Measurements from ENCODE around the gene AGAP9.
"Not testable (repeated sequence)": the region's sequence is repeated elsewhere in the genome, so short reads cannot be mapped to it uniquely, and the experiment has no call there.

Gene AGAP9

DNA sequence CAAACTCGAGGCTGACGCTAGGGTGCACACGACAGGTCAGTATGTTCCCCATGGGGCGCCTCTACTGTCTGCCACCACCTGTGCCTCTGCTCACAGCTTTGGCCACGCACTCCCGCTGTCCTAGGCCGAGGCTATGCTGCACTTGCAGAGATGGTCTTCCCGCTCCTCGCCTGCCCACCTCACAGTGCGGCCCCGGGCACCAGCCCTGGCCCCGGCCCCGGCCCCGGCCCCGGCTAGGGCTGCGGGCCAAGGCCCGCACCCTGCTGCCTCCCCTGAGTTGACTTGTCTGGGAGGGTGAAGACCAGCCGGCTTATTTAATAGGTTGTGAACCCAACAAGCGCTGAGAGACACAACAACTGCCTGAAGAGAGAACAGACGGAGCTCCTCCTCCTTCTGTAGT lies at the start of gene AGAP9:
TSS of gene AGAP9 (minus strand) at position 164 of the 400 bp plus-strand sequence. CDS start at position 52, 112 bp downstream.
- not testable (repeated sequence) for DNase-seq

DNA sequence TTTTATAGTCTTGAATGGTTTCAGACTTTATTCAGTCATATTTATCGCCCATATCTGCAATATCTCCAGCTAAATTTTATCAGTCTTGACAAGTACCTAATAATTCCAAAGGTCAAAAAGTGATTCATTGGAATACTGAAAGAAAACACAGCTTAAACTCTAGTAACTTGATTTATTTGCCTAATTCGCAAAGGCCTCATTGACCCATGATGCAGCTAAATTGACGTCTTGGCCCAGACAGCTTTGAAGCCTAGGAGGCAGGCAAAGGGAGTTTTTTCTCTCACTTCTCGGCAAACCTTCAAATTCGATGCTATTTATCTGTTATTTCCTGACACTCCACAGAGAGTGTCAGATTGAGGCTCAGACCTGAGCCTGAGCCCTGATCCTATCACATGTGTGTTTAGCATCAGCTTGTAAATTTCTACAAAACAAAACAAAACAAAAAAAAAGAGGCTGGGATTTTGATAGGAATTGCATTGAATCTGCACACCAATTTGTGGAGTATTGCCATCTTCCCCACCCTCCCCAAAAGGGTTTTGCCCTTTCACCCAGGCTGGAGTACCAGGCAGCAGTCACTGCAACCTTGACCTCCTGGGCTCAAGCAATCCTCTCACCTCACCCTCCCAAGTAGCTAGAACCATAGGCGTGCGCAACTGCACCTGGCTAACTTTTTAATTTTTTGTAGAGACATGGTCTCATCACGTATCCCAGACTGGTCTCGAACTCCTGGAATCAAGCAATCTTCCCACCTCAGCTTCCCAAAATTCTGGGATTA lies 47.9 kb upstream of the AGAP9 start:
- not testable (repeated sequence) for DNase-seq

DNA sequence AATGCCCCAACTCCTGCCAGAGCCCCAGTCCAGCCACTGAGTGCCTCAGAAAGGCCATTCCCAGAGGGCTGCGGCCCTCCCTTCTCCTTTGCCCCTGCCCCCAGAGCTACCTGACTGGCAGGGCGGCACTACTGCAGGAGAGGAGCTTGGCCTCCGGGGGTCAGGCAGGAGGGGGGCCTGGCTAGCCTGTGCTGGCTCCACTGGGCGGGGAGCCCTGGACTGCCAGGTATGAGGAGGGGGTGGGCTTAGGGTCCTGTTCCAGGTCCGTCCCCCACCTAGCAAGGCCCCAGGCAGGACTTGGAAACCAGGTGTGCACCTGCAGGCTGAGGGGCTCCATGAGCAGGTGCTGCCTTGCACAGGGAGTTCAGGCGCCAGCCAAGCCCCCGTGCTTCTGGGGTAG lies 43.3 kb upstream of the AGAP9 start:
- not testable (repeated sequence) for DNase-seq

DNA sequence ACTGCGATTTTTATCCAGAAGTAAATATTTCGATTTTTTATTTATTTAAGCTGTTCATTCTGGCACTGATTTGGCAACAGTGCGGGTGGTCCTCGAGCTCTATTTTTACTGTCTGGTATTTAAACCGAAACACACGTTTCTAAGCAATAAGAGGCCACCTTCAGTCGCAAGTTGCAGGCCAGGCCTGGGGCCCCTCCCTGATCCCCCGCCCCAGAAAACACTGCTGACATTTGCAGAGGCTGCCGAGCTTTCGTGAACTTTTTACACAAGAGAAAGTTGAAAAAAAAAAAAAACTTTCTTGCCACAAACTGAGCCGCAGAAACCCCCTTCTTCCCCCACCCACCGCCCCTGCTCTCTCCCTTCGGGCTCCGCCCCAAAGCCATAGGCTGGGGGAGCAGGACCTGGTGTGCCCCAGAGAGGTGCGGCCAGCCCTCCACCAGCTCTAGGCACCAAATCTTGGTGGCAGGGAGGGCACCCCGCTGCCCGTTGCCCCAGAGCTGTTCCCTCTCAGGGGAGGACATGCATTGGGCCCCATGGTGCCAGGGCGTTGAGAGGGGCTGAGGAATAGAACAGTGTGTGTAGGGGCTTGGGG lies 42.8 kb upstream of the AGAP9 start:
- not testable (repeated sequence) for DNase-seq

DNA sequence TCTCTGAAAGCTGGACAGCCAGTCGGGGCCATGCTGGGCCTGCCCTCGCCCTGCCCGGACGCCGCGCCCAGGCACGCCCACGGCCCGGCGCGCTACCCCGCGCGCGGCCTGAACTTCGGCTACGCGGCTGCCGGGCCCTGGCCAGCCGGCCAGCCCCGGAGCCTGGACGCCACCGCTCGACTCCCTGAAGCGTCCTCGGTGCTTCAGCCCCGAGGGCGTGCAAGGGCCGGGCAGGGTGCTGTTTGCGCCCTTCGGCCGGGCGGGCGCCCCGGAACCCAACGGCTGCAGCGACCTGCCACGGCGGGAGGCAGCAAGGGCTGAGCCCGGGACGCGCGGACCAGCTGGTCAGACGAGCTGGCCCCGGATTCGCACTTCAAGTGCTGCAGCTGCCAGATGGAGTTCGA lies 42.1 kb upstream of the AGAP9 start:
- DNase-seq = not testable (repeated sequence)

DNA sequence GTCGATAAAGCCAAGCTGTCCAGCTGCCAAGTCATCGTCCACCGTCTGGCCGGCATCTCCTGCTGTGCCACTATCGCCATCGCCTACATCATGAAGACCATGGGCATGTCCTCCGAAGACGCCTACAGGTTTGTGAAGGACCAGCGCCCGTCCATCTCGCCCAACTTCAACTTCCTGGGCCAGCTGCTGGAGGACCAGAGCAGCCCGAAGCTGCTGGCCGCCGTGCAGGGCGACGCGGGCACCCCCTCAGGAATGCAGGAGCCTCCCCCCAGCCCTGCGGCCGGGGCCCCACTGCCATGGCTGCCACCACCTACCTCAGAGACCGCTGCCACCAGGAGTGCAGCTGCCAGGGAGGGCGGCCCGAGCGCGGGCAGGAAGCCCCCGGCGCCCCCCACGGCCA lies 41.5 kb upstream of the AGAP9 start:
- not testable (repeated sequence) for DNase-seq

DNA sequence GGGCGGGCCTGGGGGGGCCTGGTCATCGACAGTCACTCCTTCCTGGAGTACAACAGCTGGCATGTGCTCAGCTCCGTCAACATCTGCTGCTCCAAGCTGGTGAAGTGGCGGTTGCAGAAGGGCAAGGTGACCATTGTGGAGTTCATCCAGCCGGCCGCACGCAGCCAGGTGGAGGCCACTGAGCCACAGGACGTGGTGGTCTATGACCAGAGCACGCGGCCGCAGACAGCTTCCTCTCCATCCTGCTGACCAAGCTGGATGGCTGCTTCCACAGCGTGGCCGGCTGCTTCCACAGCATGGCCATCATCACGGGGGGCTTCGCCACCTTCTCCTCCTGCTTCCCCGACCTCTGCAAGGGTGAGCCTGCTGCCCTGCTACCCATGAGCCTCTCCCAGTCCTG lies 40.9 kb upstream of the AGAP9 start:
- DNase-seq = not testable (repeated sequence)

DNA sequence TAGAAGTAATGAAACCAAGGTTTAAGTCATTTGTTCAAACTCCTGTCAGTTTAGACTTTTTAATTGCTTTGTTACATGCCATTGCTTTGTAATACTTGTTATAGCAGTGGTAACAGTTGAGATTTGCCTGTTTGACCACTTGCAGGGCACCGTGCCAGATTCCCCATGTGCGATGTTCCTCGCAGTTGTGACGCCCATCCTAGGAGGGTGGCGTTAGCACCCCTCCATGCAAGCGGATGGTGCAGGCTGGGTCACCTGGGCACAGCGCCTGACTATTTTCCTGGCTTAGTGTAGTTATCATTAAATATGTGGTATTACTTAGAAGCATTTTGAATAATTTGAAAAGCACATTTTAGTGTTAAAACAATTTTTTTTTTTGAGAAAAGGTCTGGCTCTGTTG lies 37.0 kb upstream of the AGAP9 start:
- not testable (repeated sequence) for DNase-seq

DNA sequence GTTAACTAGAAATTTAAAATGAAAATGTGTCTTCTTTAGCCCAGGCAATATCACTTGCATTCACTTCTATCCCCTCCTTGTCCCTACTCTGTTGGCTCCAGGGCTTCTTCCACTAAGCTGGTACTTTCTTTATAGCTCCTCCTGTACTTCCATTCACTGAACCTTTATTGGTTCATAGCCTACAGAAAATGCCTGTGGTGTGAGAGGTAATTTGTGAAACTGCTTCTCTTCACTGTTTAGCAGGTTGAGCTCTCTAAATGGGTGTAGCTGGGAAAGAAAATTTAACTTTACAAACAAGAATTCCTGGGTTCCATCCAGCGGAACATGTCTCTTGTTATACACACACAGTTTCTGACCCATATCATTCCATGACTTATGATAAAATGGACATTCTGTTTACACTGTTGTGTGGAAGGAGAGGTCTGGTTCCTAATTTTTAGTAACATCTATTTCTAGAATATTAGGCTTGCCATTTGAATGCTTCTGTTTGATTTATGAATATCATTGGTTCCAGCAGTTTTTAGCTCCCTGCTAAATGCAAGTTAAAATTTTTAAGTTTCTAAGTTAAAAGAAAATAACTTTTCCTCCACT lies 36.4 kb upstream of the AGAP9 start:
- DNase-seq = not testable (repeated sequence)

DNA sequence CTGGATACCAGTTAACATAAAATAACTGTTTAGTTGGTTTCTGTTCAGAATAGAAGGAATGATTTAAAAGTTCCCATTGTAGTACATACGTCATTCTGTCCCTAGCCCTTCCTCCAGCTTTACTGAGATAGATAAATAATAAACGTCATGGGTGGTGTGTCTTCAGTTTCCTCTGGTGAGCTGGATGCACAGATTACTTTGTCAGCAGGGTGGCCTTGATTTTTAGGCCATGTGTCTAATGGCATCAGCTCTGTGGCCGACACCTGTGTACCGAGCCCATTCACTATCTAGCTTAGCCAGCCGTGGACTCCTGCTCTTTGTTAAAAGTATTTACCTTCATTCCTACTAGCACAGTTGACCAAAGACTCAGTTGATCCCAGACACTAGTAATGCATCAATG lies 34.7 kb upstream of the AGAP9 start:
- DNase-seq = not testable (repeated sequence)

DNA sequence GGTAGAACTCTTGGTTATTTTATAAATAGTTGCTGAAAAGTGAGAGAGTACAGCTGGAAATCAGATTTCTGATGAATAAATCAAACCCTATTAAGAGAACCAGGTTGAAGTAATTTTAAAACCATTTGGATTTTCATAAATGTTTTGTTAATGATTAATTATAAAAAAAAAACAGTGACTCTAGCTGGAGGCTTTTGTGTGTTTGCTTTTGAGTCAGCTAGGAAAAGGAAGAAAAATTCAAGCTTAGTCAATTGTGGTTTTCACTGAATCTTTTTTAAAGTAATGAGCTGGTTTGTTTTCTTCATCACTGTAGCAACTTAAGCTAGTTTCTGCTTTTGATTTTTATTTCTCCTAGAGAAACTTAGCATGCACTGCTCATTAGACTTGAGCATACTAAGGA lies 34.2 kb upstream of the AGAP9 start:
- not testable (repeated sequence) for DNase-seq

DNA sequence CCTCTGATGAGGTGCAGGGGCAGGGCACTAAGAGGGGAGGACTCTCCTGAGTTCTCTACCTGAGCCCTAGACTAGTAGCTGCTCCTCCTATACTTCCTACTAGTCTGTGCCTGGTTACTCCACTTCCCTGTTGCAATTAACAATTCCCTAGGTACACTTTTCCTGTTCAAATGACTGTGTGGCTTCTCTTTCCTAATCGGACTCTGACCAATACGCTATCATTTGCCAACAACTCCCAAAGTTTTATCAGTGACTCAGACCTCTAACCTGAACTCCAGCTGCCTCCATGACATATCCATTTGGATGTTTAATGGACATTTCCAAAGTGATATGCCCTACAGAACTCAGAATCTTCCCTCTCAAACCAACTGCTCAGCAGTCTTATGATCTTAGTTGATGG lies 31.9 kb upstream of the AGAP9 start:
- not testable (repeated sequence) for DNase-seq

DNA sequence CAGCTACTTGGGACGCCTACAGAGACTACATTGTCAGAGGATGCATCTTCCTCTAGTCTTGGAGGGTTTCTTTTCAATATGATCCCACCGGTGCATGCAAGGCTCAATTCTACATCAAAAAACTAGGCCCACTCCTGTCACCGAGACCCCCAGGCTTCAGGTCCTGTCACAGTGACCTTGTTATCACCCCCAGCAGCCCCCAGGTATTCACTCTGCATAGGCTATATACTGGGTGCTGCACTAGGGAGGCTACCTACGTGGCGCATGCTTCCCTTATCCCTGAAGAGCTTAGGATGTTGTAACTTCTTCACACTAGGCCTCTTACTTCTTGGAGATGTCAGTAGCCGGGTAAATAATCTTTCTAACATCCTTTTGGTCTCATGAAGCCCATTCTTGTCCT lies 31.1 kb upstream of the AGAP9 start:
- not testable (repeated sequence) for DNase-seq

DNA sequence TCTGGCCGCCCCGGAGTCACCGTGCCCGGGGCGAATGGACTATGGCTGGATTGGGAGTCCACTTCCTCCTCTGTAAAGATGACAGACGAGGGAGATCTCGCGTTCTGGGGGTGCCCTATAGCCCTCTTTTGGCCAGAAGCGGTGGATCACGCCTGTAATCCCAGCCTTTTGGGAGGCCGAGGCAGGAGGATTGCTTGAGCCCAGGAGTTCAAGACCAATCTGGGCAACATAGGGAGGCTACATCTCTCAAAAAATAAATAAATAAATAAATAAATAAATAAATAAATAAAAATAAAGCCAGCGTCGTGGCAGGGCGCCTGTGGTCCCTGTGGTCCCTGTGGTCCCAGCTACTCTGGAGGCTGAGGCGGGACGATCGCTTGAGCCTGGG lies 30.4 kb upstream of the AGAP9 start:
- DNase-seq = not testable (repeated sequence)

DNA sequence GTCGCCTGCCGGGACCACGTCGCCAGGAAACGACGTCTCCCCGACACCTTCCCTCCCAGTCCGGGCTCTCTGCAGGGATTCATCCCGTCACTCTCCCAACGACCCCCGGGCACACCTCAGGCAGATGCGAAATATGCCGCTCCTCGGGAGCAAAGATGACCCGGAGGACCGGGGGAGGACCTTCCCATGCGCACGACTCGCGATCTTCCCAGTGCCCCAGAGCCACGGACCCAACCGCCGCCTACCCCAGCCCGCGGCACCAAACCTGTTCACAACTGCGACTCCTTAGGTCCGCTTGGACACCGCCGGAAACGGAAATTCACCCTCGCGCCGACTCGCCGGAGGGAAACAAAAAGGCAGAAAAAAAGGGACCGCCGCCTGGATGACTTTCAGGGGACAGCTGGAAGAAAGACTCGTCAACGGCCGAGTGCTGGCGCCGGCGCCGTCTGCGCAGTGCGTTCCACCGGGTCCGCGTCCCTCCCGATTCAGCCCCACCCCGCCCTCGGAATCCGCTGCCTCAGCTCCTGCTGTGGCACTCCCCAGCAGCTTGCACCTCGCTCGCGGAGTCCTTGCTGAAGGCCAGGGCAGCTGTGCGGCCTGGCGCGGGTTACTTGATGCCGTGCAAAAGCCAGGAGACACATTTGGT lies 29.9 kb upstream of the AGAP9 start:
- DNase-seq = peak; percentile 32

DNA sequence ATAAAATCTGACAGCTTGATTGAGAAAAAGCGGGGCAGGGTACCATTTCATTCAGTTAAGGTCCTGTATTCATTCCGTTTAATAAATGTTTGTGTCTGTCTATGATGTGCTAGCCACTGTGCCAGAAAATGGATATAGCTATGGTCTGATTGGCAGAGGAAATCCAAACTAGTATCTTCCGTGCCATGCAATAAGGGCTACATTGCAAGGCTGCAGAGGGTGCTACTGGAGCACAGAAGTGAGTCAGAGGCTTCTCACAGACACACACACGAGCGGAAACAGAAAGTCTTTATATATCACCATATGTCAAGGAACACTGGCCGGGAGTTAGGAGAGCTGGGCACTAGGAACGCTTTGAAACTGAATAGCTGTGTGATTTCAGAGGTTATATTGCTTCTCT lies 29.3 kb upstream of the AGAP9 start:
- DNase-seq = not testable (repeated sequence)

DNA sequence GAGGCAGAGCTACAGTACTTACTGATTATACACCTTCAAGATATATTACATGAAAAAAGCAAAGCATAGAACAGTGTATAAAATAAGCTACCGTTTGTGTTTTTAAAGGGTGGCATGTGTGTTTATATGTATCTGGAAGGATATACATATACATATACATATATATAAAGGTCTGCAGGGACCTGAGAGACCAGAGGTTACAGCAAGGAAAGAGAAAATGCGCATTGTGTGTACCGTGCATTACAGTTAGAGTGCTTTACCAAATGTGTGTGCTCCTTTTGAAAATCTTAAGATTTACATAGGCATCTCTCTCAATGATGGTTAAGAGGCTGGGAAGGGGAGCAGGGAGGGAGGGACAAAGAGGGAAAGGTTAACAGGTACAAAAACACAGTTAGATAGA lies 23.8 kb upstream of the AGAP9 start:
- not testable (repeated sequence) for DNase-seq

DNA sequence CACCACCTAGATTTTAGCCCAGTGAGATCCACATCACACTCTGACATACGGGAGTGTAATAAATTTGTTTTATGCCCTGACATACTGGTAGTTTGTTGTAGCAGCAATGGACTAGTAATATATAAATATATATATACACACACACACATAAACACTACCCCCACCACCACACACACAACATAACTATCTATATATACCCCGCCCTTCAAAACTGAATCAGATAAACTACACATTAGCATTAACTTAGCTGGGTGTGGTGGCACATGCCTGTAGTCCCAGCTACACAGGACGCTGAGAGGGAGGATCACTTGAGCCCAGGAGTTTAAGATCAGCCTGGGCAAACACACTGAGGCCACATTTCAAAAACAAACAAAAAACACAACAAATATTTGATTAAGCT lies 13.0 kb upstream of the AGAP9 start:
- DNase-seq = not testable (repeated sequence)

DNA sequence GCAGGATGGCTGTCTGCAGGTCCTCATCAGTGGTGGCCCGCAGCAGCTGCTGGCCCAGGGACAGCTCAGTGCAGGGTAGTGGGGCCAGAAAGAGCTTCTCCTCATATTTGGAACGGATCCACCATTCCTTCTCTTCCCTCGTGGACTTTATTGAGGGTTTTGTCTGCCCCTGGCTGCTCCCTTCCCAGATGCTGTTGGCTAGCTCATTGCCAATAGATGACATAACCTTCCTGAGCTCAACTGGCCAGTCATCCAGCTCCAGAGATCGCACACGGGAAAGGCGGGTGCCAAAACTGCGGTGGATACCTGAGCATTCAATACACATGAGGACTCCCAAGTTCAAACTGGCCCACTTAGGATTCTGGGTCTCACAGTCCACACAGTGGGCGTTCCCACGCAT lies 21.1 kb downstream of the AGAP9 start:
- DNase-seq = not testable (repeated sequence)

DNA sequence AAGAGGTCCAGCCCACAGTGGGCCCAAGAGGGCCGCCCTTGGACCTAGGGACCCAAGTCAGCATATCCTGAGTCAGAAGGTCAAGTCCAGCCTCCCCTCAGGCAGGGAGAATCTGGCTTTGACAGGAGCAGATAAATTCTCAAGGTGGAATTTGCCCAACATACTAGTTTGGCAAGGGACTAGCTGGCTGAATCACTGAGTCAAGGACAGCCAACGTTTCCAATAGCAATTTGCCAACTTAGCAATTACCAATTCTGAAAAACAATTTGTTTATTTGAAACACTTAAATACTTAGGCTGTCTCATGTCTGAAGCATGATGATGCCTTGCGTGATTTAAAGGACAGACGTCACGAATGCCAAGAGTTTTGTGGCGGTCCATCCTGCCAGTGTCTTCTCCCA lies 29.2 kb downstream of the AGAP9 start:
- not testable (repeated sequence) for DNase-seq

DNA sequence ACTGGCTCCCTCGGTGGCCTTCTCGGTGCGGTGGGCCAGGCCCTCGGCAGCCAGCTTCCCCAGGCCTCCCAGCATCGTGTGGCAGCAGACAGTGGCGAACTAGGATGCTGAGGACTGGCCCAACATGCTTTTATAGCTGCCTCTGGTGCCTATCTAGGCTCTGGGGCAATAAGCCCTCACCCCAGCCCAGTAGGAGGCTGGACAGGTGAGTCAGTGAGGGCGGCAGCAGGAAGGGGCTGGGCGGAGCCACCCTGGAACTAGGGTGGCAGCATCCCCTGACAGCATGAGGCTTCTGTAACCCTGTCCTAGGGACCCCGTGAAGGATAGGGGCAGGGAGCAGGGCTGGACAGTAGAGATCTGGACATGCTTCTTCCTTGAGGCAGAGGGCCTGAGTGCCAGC lies 31.8 kb downstream of the AGAP9 start, which contains the start of gene FAM25G:
TSS of gene FAM25G (minus strand) at position 101 of the 400 bp plus-strand sequence. CDS start at position 75, 26 bp downstream.
- not testable (repeated sequence) for DNase-seq

DNA sequence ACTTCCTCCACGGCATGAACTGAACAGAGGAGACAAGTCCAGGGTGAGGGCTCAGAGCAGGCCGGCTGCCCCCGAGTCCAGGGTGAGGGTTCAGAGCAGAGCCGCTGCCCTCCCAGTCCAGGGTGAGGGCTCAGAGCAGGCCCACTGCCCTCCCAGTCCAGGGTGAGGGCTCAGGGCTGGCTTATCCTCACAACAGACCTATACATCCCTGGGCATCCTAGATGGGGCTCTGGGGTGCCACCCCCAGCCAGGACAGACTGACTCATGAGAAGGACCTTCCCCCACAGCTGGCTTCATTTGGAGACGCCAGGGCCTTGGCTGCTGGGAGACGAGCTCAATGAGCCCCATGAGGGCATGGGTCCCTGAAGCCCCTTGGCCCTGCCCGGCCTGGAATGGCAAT lies 33.8 kb downstream of the AGAP9 start:
- DNase-seq = not testable (repeated sequence)

DNA sequence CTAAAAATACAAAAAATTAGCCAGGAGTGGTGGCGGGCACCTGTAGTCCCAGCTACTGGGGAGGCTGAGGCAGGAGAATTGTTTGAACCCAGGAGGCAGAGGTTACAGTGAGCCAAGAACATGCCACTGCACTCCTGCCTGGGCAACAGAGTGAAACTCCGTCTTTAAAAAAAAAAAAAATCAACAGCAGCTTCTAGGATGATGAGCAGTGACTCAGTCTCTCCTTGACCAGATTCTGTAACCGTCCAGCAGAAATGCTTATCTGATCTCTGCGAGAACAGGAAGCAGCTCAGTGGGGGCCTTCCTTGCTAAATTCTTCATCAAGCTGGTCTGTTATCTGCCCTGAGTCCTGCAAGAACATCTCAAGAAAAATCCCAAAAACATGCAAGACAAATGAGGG lies 37.5 kb downstream of the AGAP9 start:
- not testable (repeated sequence) for DNase-seq

Measured in NCI-H2029 (cell line).